Thoracic aorta endothelial cell (primary cell): ENCODE results near the gene ZNF738. TPM values are rescaled to one million over a fixed set of nuclear protein-coding genes. Genes with fewer than 3 reads are reported as not detected.

Experiments
- total RNA-seq: library from RNA; depleted of rRNA; stranded (reverse); fragments of >200 nt; gene quantifications from 2 replicates; pipeline ENCODE4 v1.2.3, GENCODE V29; 2012

ZNF738 gene
- 11.3 and 12.1 TPM in 2 replicates for total RNA-seq

GRCh38 chr19:21358768-21359451 lies at the start of gene ZNF738:
Gene ZNF738 (plus strand): TSS chr19:21359000. CDS start chr19:21359141, 141 bp downstream.

GRCh38 chr19:21328885-21329605 lies 29.8 kb upstream of the ZNF738 start, which contains the start of gene ZNF708:
Gene ZNF708 (minus strand): TSS chr19:21329410. CDS start chr19:21329212, 198 bp downstream.

GRCh38 chr19:21396893-21397572 lies 38.2 kb downstream of the ZNF738 start, which contains the start of gene ZNF493:
Gene ZNF493 (plus strand): TSS chr19:21397133. CDS start chr19:21397238, 105 bp downstream.

Other genes with a start within 250 kb of the ZNF738 start
- gene ZNF431, start 217.0 kb upstream of the ZNF738 start, total RNA-seq, result 7.2 and 7.8 TPM in 2 replicates
- 10.4 and 15.4 TPM in 2 replicates for gene ZNF708, start 29.6 kb upstream of the ZNF738 start, total RNA-seq
- gene ZNF493, start 38.1 kb downstream of the ZNF738 start, total RNA-seq, result 10.6 and 12.6 TPM in 2 replicates
- gene ZNF429, start 146.6 kb downstream of the ZNF738 start, total RNA-seq, result 1.7 and 4.8 TPM in 2 replicates